GM19372 (cell line): ENCODE results near the gene FAM149A.

Experiments
- ATAC-seq: cut with Tn5 transposase; IDR thresholded peaks from one replicate; pipeline ENCODE4 v1.9.1; 2021; ENCODE audit warnings: mild to moderate bottlenecking, low read depth, moderate library complexity; ENCODE audit not compliant: unreplicated experiment

FAM149A gene

DNA sequence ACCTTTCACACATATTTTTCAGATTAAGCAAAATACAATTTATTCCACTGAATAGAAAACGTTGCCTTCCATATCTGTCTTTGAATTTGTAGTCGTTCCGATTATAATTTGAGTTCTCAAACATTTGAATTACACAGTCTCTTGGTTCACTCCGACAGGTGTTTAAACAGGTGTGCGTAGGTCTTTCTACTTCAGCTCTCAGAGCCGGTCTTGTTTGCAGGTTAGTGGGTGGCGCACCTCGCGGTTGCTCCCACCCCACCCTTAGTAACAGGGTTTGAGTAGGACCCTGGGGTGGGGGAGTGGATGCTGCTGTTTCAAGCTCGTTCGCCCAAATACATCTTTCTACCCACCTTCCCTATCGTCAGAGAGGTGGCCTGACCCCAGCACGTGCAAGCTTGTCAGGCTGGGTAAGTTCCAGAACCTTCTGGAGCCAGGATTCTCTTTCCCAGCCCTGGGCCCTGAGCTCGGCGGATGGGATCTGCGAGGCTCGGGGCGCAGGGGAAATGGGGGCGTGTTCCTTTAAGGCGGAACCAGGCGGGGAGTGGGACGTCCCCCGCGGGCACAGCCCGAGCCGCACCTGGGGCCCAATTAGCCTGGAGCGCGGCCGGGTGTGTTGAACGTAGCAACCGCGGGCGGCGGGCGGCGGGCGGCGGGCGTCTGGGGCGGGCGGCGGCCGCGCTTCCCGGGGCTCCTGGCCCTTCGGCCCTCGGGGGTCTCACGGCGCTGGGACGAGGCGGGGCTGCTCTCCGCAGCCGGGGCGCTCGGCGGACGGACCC, at the start of gene FAM149A:
FAM149A (plus strand) TSS at position 591 of the 776 bp plus-strand sequence.
- ATAC-seq, result peak; percentile 66

DNA sequence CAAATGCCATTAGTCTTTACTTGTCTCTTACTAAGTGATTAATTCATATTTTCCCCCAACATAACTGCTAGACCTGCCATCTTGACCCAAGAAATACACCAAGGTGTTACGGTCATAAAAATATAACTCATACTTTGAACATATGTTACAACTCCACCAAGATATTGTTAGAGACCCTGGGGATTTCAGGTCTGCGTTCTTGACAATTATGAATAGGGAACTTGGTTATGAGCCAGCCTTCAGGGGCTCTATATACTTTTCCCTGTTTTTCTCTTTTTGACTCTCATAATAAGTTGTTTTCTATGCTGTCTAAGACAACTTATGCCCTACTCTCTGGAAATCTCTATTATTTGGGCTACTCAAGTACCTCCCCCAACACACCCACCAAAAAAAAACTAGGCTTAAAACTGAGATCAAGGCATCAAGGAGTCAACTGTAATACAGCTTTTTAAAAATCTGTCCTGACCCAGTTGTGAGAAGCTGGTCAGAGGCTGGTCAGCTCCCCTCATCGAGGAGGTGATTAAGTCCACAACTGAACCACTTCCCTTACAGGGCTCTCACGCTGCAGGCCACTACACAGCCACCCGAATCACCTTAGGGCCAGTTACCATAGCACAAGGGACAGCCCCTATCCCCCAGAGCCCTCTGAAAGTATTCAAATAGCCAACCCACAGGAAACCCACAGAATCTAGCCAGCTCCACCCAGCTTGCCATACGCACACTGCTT, 46.1 kb upstream of the FAM149A start:
- peak; percentile 100 for ATAC-seq

DNA sequence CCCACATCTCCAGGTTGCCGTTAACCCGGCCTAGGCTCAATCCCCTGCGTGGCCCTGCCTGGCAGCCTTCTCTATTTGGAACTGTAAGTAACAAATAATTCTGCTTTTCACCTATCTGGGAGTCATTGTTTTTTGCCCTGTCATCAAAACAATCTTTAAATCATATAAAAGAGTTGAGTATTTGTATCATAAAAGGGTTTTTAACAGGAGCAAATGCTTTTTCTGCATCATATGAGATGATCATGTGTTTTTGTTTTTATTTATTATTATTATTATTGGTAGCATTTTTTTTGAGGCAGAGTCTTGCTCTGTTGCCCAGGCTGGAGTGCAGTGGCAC, 45.6 kb upstream of the FAM149A start:
- no peak for ATAC-seq

DNA sequence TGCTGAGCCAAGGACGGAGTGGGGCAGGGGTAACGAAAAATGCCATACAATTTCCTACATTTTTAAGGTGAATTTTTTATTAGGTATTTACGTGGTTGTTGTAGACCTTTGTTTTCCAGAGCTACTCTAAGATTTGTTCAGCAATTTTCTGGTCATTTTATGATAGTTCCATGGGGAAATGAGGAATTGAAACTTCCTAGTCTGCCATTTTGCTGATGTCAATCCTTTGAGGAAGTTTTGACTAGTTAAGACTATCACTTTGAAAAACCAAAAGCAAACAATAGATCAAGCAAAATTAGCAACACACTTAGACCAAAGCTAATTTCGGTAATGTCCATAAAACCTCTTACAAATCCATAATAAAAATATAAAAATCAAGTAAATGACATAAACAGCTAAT, 42.6 kb upstream of the FAM149A start:
- ATAC-seq, result no peak

DNA sequence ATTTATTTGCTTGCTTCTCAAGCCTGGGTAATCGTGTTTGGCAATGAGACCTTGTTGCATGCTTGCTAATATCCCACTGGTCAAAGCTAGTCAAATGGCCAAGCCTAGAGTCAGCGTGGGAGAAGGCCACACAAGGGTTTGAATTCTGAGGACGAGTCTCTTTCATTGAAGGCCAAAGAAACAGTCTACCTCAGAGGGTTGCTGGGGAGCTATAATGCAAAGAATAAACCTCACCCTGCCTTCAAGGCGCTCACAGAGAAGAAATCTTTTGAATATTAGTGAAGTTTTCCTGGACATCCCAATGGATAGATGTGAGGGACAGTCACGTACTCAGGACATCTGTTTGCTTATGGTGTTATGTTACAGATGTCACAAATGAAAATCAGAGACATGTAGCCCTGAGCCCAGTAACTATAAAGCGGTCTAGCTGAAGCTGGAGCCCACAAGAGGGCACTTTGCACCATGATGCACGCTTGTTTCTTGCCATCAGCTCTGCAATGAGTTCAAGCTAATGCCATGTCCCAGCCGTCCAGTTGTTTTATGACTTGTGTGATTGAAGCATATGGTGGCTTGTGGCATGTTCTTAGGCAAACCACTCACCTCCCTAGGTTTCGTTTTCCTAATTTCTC, 36.6 kb upstream of the FAM149A start:
- ATAC-seq, result peak; percentile 70

DNA sequence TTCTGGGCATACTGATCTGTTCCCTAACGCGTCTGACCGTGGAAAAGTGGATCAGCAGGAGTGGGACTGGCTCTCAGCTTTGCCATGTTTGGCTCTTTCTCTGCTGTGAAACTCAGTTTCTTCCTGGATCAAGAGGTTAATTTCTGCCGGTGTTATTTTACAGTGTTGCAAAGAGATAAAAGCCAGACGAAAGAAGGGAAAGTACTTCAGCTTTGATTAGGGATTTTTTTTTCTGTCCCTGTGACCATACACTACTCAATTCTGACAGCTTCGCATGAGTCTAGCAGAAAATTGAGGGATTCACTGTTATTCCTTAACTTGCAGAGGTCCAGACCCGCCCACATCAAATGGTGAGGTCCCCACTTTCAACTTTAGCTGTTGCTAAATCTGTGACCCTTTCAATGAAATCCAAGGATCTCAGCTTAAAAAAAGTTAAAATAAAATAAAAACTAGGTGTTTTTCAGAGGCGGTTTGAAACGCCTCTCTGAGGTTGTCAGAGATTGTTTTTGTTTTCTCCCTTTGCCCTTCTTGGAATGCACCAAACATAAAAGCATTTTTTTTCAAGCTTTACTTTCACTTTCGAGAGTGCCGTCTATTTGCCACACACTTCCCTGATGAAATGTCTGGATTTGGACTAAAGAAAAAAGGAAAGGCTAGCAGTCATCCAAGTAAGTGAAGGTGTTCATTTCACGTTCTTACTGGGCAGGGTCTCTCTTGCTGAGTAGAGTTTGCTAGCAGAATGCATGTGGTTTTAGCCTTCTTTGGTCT, 35.7 kb upstream of the FAM149A start, which contains the start of gene TLR3:
TLR3 (plus strand) TSS at position 576 of the 768 bp plus-strand sequence. CDS start 7,464 bp downstream, outside the sequence.
- no peak for ATAC-seq

DNA sequence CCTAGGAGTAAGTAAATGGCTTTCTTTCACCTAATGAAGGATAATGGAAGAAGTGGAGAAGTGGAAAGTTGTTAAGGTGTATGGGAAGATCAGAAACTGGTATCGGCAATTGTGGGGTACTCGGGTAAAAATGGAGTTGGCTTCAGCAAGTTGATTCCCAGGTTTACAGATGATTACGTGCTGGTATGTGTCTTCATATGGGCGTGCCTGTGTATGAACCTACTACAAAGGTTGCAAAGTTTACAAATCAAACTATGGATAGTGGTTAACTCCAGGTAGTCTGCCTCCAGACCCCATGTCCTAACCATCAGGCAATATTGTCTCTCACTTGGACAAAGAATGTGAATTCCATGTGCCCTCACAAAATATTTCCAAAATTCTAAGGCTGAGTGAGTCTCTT, 34.8 kb upstream of the FAM149A start:
- ATAC-seq, result no peak

DNA sequence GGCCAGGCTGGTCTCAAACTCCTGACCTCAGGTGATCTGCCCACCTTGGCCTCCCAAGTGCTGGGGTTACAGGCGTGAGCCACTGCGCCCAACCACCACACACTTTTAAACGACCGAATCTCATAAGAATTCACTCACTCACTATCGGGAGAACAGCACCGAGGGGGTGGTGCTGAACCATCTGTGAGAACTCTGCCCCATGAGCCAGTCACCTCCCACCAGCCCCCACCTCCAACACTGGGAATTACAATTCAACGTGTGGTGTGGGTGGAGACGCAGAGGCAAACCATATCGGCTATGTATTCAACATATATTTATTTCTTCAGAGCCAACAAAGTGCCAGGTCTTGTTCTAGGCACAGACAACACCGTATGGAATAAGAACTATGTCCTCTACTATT, 32.0 kb upstream of the FAM149A start:
- no peak for ATAC-seq

DNA sequence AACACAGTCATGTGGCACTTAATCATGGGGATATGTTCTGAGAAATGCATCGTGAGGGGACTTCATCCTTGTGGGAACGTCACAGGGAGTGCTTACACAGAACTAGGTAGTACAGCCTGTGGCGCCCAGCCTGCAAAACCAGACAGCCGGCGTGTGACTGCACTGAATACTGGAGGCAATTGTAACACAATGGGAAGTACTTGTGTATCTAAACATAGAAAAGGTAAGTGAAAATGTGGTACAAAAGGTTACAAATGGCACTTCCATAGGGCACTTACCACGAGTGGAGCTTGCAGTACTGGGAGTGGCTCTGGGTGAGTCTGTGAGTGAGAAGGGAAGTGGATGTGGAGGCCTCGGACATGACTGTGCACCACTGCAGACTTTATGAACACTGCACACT, 30.3 kb upstream of the FAM149A start:
- ATAC-seq, result no peak

DNA sequence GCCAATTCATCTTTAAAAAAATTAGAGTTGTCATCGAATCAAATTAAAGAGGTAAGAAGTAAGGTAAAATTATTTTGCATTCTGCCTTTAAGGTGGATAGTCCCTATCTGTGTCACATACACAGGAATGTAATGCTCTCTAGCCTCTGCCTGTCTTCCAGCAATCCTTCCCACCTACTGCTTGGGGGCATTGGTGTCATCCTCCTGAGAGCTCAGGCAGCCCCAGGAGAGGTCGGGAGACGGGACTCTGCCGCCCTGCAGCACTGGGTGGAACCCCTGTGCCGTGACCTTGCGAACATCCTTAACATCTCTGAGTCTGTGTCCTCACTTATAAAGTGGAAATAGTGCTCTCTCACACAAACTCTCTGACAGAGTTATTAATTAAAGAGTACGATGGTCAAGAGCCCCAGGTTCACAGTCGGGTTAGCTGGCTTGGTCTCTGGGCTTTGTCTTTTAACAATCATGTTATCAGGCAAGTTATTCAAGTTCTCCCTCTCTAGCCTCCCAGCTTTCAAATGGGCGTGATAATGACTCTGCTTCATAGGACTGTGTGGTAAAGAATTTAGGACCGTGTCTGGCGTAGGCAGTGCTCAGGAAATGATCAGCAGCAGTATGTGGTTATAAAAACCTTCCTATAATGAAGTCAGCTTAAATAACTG, 25.4 kb upstream of the FAM149A start:
- ATAC-seq, result no peak

DNA sequence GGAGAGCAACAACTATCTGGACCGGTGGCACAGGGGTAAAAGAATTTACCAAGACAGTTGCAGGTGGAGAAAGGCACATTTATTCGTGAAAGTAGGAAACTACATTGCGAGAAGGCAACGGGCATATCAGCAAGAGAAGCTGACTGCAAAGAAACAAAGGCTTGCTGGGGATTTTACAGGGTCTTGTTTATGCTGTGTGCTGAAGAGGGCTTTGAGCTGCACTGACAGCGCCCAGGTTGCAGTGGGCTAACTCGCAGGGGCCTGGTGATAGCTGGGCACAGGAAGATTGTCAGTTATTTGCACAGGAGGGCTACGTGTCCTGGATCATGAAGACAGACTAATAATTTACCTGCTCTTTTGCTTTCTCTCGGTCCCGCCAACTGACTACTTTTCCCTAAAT, 24.8 kb upstream of the FAM149A start:
- ATAC-seq, result no peak

DNA sequence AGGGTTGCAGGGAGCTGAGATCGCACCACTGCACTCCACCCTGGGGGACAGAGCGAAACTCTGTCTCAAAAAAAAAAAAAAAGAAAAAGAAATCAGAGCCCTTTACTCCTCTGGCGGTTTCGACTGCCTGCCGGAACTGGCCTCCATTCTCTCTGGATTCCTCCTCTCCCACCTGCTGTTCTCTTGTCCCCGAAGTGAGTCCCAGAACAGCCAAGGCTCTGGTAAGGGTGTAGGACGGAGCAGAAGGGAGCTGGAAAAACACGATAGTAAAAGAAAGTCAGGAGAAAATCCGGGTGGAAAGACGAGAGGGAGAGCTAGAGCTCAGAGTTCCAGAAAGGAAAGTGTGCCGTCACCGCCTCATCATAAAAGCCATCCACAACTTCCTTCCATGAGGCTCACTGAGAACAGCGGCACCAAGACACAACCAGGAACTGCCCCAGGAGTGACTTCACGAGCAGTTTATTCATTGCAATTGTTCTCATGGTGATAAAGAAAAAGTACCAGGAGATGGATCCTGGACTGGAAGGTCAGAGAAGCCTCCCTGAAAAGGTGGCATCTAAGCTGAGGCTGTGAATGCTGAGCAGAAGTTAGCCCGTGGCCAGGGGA, 23.2 kb upstream of the FAM149A start:
- no peak for ATAC-seq

DNA sequence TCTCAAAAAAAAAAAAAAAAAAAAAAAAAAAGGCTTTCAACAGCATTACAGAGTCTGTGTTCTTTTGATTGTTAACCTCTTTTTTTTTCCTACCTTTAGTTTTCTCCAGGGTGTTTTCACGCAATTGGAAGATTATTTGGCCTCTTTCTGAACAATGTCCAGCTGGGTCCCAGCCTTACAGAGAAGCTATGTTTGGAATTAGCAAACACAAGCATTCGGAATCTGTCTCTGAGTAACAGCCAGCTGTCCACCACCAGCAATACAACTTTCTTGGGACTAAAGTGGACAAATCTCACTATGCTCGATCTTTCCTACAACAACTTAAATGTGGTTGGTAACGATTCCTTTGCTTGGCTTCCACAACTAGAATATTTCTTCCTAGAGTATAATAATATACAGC, 22.3 kb upstream of the FAM149A start:
- ATAC-seq, result no peak

DNA sequence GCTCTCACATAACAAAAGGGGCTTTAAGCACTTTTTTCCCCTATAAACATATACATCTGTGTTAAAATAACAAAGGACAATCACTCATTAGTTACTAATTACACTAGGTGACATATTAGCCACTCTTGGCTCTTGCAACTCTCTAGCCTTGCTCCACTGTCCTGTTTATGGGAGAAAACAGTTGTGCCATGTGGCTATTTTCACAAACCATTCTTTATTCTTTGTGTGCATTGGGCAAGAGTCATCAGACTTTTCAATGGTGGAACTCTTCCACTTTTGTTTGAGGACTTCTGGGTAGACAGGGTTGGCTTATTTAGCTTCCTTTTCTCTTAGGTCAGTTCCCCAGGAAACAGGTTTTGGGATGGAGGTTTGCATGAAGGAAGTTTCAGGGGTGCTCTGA, 16.0 kb upstream of the FAM149A start:
- no peak for ATAC-seq

DNA sequence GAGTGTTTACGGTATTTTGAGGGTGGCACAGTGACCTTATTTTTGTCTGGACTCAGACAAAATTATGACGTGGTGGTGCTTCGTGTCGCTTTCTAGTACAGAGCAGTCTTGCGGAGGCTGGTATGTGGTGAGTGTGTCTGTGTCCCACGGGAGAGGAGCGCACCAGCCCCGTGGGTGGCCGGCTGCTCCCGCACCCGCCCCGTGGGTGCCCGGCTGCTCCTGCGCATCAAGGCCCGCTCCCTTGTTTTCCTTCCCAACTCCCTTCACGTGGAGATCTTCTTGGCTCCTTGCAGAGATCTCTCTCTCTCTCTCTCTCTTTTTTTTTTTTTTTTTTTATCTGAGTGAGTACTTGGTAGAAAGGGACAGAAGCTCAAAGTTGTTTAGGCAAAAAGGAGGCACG, 12.2 kb upstream of the FAM149A start:
- ATAC-seq, result no peak

DNA sequence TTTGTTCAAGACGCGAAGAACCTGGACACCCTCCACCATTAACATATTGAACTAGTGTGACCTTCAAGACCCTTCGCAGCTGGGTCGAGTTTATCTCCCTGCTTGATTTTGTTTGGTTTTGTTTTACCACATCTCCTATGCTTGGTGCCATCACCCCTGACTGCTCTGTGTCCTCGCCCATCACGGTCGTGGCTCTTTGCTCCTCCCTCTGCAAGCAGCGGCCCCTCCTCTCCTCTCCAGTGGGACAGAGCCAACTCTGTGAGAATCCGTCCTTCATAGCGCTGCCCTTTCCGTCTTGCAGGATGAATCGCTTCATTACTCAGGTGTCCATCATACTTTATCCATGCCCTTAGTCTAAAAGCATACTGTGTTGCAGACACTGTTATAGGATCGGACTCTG, 9.1 kb upstream of the FAM149A start:
- ATAC-seq, result no peak

DNA sequence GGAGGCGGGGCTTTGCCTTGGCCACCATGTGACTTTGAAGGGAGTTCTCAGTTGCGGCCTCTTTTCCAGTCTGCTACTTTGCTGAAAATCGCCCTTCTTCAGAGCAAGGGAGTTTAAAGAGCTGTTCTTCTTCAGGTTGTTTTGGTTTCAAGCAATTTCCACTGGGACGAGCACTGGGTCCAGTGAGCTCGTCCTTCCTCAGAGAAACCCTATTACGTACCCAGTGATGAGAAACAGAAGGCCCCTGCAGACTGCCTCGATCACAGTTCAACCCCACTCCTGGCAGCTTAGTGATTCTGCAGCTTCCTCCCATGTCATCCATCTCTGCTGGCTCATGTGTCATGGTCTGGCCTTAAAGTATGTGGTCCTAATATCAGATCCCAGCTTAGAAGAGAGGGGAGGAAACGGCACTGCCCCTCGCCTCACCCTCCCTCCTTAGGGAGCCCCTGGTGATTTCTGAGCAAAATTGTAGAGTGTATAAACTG, 7.8 kb upstream of the FAM149A start:
- ATAC-seq, result no peak

DNA sequence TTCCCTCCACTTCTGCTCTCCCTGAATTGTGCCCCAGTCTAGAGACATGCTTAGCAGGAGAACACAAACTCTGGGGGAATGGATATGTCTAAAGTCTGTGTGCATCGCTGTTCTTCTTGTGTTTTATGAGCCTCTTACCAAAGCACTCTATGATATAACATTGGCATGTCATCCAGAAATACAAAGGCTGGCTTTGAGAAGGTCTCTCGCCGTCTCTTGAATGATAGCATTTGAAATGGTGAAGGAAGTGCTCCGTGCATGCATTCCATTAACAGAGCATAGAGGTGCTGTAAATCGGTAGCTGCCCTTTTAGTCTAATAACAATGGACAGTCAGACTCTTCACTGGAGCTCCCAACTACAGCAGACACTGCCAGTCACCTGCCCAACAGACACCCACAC, 7.1 kb upstream of the FAM149A start:
- ATAC-seq, result no peak

DNA sequence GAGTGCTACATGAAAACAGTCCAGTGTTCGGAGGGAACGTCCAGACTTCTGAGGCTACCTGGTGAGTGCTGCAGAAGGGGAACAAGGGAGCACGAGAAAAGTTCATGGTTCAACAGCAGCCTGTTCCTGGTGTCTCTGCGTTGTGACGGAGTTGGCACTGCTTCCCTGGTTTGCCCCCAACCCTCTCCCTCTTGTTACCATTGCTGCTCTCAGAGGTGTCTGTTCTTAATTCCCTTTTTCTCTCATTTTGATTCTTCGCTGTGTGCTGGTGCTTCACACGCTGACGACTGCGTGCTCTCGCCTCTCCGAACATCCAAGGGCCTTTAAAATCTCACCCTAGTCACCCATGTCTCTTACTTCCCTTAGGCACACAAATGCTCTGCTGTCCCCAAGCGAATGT, 1.6 kb upstream of the FAM149A start:
- no peak for ATAC-seq
